ENCODE data around the gene TXNDC15. TPM values are rescaled to one million over a fixed set of nuclear protein-coding genes. Genes with fewer than 3 reads are reported as not detected.

TXNDC15 gene
- total RNA-seq, 1 donor: 85.9 TPM

DNA sequence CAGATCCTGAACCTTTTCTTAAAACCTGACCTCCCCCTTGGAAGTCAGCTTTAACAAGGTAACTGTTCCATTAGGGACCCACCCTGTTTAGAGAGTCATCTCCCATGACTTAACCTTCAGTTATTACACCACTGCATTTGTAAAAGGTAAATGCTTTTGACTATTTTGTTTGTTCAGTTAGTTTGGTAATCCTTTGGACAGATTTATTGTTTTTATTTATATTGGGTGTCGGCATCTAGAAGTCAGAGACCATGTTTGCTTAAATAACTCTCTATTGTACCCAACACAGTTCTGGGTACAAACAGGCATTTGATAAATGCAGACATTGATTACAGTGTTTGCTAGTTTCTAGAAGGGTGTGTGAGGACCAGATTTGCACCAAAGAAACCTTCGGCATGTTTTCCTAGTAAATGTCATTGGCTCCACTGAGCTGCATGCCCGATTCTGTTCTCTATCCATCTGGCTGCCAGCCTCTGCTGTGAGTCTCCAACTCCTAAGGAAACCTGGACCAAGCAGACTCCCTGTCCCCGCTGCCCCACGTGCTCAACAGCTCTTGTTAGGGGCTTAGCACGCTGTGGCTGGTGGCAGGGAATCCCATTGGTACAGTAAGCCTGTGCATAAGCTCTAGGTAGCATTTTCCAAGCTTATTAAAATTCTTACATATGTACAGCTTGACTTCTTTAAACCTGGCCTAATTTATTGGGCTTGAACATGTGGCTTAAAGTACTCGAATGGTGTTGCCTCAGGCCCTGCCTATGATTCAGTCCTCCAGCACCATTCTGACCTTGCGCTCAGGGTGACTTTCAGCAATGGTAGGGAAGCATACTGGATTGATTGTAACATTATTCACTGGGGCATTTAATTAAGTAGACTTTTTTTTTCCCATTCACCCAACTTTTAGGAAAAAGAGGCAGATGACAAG lies 37.4 kb downstream of the TXNDC15 start:
- no peak for TF ChIP-seq CTCF (IDR thresholded peaks at IDR 0.05; ENCODE audit: insufficient read depth, low read length)
- DNase-seq (ENCODE audit: low read depth): no peak
- H3K4me3 ChIP-seq (ENCODE audit: low read depth, low read length): no peak overlapping the region

DNA sequence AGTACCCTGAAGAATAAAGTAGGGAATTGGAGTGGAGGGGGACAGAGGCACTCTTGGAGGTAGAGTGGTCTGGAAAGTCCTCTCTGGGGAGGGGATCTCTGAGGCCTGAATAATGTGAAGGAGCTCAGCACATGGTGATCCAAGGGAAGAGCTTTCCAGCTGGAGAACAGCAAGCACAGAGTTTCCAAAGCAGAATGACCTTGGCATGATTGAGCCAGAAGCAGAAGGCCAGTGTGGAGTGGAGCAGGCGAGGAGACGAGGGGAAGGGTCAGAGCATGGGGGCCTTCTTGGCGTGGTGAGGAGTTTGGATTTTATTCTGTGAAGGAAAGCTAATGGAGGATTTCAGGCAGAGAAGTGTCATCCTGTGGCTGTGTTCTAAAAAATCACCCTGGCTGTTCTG lies 39.1 kb downstream of the TXNDC15 start:
- DNase-seq (ENCODE audit: low read depth): no peak
- TF ChIP-seq CTCF (IDR thresholded peaks at IDR 0.05; ENCODE audit: insufficient read depth, low read length): no peak
- H3K4me3 ChIP-seq (ENCODE audit: low read depth, low read length): no peak overlapping the region

- no peak for DNase-seq (ENCODE audit: low read depth)
- H3K4me3 ChIP-seq (ENCODE audit: low read depth, low read length): no peak overlapping the region
- no peak for TF ChIP-seq CTCF (IDR thresholded peaks at IDR 0.05; ENCODE audit: insufficient read depth, low read length)
Observed at GRCh38 chr5:134913795-134914194, 39.6 kb downstream of the TXNDC15 start.

GRCh38 chr5:134917070-134917815 lies 43.1 kb downstream of the TXNDC15 start:
- DNase-seq (ENCODE audit: low read depth): no peak
- TF ChIP-seq CTCF (IDR thresholded peaks at IDR 0.05; ENCODE audit: insufficient read depth, low read length): peak; percentile 26
- H3K4me3 ChIP-seq (ENCODE audit: low read depth, low read length): no peak overlapping the region

DNA sequence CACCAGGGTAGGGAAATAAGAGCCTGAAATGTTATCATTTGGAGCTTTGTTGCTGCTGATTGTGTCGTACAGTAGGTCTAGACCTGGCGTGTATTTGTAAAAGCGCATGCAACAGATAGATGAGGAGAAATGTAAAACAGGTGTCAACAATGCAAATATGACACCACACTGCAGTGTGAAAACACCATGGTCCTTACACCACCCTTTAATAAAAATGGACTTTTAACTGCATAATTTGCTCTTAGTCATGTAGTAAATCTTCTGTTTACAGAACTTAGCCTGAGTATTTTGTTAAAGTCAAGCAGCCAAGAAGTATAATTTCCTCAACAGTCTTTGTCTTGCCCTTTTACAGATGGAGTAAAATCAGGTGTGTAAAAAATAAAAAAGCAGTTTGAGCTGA lies 44.7 kb downstream of the TXNDC15 start:
- H3K4me3 ChIP-seq (ENCODE audit: low read depth, low read length): no peak overlapping the region
- DNase-seq (ENCODE audit: low read depth): no peak
- TF ChIP-seq CTCF (IDR thresholded peaks at IDR 0.05; ENCODE audit: insufficient read depth, low read length): no peak

GRCh38 chr5:134920848-134921575 lies 46.8 kb downstream of the TXNDC15 start:
- TF ChIP-seq CTCF (IDR thresholded peaks at IDR 0.05; ENCODE audit: insufficient read depth, low read length): no peak
- DNase-seq (ENCODE audit: low read depth): no peak
- no peak overlapping the region for H3K4me3 ChIP-seq (ENCODE audit: low read depth, low read length)
